ENCODE measurements around the gene PCTP.

PCTP gene

GRCh38 chr17:55728361-55728760 is 22.5 kb upstream of the PCTP start:
- DNase-seq, result no peak

- DNase-seq, result no peak
Observed at GRCh38 chr17:55728833-55729232, 22.0 kb upstream of the PCTP start.

GRCh38 chr17:55729484-55729883 is 21.4 kb upstream of the PCTP start:
- no peak for DNase-seq

- DNase-seq, result no peak
Observed at GRCh38 chr17:55730380-55730779, 20.5 kb upstream of the PCTP start.

GRCh38 chr17:55730808-55731207 is 20.0 kb upstream of the PCTP start:
- DNase-seq, result no peak

GRCh38 chr17:55731586-55732250 is 19.1 kb upstream of the PCTP start:
- DNase-seq, result no peak

- DNase-seq, result no peak
Observed at GRCh38 chr17:55734128-55734781, 16.6 kb upstream of the PCTP start.

GRCh38 chr17:55735731-55736405 is 15.0 kb upstream of the PCTP start:
- no peak for DNase-seq

- no peak for DNase-seq
Observed at GRCh38 chr17:55737976-55738501, 12.8 kb upstream of the PCTP start.

GRCh38 chr17:55740511-55741355 is 10.1 kb upstream of the PCTP start:
- no peak for DNase-seq

GRCh38 chr17:55741356-55741700 is 9.5 kb upstream of the PCTP start:
- no peak for DNase-seq

- DNase-seq, result no peak
Observed at GRCh38 chr17:55742272-55743102, 8.4 kb upstream of the PCTP start.

- peak; percentile 39 for DNase-seq
Observed at GRCh38 chr17:55743103-55743679, 7.7 kb upstream of the PCTP start.

- no peak for DNase-seq
Observed at GRCh38 chr17:55745258-55745657, 5.6 kb upstream of the PCTP start.

GRCh38 chr17:55746466-55746865 is 4.4 kb upstream of the PCTP start:
- DNase-seq, result no peak

GRCh38 chr17:55747209-55747608 is 3.6 kb upstream of the PCTP start:
- no peak for DNase-seq

- no peak for DNase-seq
Observed at GRCh38 chr17:55748841-55749240, 2.0 kb upstream of the PCTP start.

GRCh38 chr17:55749985-55750384 is 866 bp upstream of the PCTP start:
- no peak for DNase-seq

GRCh38 chr17:55751720-55752250 is 934 bp downstream of the PCTP start:
- DNase-seq, result no peak

- DNase-seq, result no peak
Observed at GRCh38 chr17:55756689-55757088, 5.8 kb downstream of the PCTP start.

- DNase-seq, result no peak
Observed at GRCh38 chr17:55757659-55758058, 6.8 kb downstream of the PCTP start.

GRCh38 chr17:55758171-55758570 is 7.3 kb downstream of the PCTP start:
- no peak for DNase-seq

Data from NCI-H510A (cell line).